Measurements from ENCODE around the gene D2HGDH.
"Not testable (repeated sequence)": the region's sequence is repeated elsewhere in the genome, so short reads cannot be mapped to it uniquely, and the experiment has no call there.

D2HGDH gene

GRCh38 chr2:241796610-241797138, 62.2 kb downstream of the D2HGDH start:
- no peak for DNase-seq

DNA sequence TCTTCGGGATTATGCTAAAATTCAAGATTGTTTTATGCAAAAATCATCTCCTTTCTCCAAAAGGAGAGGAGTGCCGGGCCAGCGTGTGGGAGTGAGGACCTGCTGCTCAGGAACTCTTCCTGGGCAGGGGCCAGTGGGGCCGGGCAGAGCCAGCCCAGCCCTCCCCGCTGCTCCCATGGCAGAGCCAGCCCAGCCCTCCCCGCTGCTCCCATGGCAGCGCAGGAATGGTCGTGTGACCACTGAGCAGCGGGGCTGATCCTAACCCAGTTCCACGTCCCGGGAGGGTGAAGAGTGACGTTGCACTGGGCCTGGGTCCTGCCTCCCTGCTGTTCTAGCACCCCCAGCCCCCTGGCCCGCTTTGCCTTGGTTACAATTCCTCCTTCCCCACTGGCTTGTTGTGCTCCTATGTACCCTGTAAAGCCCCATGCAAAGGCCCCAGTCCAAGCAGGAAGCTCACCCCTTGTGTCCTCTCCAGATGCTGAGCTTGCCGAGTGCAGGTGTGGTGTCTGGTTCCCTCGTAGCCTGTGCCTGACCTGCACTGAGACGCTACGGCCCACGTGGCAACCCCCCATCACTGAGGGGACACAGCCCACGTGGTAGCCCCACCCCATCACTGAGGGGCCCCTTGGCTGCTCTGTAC, 63.1 kb downstream of the D2HGDH start:
- no peak for DNase-seq

DNA sequence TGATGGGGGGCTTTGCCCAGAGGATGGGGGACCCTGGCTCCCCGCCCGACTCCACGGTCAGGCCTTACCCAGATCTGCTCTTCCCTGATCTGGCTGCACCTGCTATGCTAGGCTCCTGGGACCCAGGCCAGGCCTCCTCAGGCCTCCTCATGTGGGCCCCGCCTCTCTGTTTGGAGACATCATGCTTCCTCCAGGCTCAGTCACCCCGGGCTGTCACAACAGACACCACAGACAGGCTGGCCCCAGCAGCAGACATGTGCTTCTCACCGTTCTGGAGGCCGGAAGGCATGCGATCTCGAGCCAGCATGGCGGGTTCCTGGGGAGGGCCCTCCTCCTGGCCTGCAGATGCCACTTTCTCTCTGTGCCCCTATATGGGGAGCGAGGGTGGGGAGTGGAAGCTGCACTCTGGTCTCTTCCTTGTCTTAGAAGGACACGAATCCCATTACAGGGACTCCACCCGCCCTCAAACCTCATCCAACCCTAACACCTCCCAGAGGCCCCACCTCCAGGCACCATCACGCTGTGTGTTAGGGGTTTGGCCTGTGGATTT, 63.7 kb downstream of the D2HGDH start:
- no peak for DNase-seq

- DNase-seq: no peak
Measured at GRCh38 chr2:241798631-241799521, 64.4 kb downstream of the D2HGDH start.

DNA sequence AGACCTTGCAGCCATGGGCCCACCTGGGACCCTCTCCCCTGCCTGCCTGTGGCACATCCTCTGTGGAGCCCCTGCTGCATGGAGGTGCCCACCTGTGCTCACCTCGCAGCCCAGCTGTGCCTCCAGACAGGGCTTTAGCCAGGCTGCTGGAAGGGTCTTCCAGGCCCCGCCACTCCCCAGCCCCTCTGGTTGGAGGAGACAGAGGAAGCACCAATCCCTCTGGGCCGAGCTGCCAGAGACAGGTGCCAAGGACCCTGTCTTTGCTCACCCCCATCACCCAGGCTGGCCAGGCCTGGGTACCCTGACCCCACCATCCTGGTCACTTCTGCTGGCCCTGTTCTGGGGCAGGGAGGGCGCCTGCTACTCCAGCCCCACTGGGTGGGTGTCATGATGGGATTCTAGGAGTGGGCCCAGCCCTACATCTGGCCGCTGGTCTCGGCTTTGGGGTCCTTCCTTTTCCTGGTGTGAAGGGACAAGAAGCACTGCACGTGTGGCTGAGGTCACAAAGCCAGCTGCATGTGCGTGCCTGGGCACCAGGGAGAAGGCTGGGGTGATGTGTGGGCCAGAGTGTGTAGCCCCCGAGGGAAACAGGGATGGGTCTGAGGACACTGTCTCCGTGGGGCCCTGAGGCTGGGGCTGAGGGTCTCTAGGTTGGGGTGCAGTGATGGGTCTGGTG, 65.2 kb downstream of the D2HGDH start:
- no peak for DNase-seq

- not testable (repeated sequence) for DNase-seq
Measured at GRCh38 chr2:241800198-241800903, 65.9 kb downstream of the D2HGDH start.

GRCh38 chr2:241801611-241802420, 67.4 kb downstream of the D2HGDH start:
- DNase-seq: no peak

DNA sequence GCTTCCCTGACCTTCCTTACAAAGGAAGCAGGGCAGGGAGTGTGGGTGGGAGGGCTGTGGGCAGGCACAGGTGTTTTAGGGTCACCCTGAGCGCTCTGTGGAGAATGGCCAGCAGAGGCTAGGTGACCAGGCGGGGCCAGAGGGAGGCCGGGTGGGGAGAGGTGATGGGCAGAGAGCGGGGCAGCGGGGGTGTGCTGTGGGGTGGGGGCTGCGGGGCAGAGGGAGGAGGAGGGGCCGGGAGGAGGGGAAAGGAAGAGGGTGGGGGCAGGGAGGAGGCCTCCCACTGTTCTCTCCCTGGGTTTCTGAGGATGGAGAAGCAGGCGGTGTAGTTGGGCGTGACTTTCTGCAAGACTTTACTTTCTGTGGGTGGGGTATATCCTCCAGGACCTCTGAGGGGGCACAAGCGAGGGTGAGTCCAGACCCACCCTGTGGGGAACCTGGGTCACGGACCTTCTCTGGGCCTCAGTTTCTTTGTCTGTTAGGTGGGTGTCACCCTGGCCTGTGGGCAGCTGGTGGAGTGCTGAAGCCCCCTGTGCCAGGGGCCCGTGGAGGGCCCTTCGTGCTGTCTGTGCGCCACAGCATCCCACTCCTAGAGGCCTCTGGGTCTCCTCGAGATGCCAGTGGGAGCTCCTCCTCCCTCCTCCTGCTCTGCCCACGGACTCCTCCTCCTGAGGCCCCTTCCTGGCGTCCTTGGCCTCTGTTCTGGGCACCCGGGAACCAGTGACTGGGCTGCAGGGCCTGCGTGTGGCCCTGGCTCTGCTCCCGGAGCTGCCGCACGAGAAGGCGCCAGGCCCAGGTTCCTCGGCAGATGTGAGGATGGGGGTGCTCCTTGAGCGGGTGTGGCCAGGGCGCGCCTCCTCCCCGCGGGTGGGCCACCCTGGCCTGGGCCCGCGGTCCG, 68.2 kb downstream of the D2HGDH start:
- no peak for DNase-seq

- DNase-seq: no peak
Measured at GRCh38 chr2:241803387-241804325, 69.2 kb downstream of the D2HGDH start.

- DNase-seq: no peak
Measured at GRCh38 chr2:241804326-241805229, 70.1 kb downstream of the D2HGDH start.

- DNase-seq: not testable (repeated sequence)
Measured at GRCh38 chr2:241806217-241806616, 71.8 kb downstream of the D2HGDH start.

DNA sequence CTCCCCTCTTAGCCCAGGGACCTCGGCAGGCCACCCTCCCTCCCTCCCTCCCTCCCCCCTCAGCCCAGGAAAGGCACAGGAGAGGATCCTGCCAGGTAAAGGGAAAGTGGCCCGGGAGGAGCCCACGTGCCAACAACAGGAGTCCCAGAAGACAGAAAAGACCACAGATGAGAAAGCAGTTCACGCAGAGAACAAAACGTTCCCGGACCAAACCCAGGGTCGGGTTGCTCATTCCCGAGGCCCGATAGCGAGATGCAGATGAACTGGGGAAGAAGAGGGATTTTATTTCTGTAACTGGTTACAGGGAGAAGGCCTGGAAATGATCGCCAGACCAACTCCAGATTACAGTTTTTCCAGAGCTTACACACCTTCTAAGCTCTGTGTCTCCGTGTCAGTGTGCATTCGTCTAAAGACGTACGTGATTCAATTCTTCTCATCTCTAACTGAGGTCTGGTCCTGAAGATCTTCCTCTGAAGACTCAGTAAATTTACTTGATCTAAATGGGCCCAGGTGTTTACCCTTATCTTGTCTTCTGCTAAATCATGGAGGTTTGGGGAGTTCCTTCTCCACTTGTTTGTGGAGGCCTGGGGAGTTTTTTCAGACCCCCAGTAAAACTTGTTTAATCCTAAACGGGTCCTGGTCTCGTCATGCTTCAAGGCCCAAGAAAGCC, 73.8 kb downstream of the D2HGDH start:
- DNase-seq: no peak

DNA sequence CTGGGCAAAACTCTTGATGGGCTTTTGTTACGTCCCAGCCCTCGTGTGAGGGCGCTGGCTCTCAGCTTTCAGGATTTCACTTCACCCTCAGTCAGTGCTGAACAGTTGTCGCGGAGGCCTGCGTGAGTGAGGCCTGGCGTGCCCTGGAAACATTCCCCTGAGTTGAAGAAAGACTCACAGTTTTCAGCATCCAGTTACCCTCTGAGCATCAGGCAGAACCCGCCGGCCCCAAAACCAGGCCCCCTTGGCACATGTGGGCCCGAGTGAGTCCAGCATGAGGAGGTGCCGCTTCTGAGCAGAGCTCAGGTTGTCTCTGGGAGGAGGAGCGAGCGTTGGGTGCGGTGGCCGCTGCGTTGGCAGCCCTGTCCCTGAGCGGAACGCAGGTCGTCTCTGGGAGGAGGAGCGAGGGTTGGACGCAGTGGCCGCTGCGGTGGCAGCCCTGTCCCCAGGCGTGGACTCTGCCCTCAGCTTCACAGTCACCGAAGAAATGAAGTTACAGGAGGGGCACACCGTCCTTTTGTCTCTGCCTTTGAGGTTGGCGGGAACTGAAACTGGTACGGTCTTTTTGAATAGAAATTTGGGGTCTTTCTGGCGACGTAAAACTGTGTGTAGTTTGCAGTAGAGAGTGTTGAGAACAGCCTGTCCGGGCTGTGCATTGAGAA, 74.4 kb downstream of the D2HGDH start, which contains the start of gene NEU4:
Gene NEU4, plus strand, starts transcription at position 473 of the 662 bp plus-strand sequence. CDS start 5,292 bp downstream, outside the sequence.
- DNase-seq: no peak

GRCh38 chr2:241809383-241810306, 75.2 kb downstream of the D2HGDH start:
- no peak for DNase-seq
